GM21390 (cell line): Measurements from ENCODE around the gene CD58.

Experiments
- ATAC-seq: cut with Tn5 transposase; IDR thresholded peaks from one replicate; pipeline ENCODE4 v1.9.1; 2021; ENCODE audit not compliant: unreplicated experiment

CD58 gene

DNA sequence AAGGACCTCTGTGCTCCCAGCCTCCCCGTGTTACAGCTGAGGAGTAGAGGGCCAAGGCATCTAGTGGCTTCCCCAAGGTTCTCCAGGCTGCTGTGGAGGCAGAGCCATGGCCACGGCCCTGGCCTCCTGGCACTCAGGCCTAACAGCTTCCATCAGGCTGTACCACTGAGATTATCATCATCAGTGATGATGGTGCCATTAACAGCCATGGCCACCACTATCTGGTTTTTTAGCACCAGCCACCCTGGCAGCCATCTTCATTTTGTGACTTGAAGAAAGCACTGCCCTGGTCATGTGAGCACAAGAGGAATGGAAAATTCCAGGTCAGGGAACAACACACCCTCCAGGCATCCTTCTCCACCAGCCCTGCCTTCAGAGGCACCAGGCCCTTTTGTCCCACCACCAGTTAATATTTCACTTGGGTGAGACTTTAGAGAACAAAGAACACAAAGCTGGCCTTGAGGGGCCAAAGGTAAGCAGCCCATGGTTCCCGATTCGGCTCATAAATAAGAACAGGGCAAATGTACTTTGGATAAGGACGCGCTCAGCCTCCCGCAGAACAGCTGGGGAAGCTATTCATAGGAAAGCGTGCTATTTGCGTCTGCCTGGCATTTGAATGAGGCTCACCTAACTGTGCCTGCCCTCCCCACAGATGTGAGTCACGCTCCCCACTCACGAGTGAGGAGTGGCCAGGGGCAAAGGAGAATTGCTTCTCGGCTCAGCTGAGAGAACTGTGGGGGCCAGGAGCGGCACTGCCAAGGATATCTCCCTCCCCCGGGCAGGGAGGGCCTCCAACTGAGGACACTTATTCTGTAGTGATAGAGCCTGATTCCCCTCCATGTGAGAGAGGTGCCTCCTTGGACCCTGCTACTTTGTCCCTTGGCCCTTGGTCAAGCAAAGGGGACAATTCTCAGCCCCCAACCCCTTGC, 95.6 kb downstream of the CD58 start:
- no peak for ATAC-seq

DNA sequence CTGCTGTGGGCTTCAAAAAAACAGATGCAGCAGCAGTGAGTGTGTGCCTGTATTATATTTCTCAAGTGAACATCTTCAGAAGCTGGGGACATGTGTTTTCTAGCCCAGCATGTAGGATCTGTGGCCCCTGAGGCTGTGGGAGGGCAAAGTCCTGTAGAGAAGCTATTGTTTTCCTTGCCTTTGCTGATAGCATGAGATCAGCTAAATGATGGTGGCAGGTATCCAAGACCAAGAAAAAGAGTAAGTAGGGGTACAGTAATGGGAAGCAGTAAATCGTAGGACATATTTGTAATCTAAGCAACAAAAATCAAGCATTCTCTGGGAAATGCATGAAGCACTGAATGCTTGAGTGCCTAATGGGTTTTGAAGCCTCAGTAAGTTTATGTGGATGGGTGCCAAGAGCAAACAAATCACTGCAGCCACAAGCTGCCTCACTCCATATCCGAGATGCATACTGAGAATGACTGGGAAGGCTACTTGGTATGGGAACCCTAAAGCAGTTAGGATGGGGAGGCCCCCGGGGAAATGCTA, 98.3 kb downstream of the CD58 start:
- ATAC-seq: no peak

DNA sequence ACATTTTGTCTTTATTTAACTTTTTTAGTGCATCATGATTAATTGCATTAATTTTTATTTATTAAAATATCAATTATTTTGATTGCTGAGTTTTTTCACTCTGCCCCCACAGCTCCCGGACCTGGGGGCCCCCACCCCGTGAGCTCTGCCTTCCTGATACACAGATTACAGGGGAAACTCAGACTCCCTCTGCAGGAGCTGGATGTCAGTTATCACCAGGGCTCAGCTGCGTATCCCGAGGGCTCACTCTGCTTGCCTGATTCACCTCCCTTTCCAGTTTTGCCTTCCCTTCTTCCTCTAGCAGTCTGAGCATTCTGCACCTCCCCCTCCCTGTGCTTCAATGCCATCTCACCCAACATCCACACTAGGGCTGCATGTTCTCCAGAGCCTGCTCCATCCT, 99.6 kb downstream of the CD58 start:
- no peak for ATAC-seq

DNA sequence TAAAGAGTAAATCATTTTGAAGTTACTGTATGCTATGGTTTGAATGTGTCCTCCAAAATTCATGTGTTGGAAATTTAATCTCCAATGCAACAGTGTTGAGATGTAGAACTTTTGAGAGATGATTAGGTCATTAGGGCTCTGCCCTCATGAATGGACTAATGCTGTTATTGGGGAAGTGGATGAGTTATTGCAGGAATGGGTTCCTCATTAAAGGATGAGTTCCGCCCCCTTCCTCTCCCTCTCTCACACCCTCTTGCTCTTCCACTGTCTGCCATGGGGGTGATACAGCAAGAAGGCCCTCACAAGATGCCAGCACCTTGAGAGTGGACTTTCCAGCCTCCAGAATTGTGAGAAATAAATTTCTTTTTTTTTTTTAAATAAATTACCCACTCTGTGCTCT, 100.2 kb downstream of the CD58 start:
- ATAC-seq: no peak

DNA sequence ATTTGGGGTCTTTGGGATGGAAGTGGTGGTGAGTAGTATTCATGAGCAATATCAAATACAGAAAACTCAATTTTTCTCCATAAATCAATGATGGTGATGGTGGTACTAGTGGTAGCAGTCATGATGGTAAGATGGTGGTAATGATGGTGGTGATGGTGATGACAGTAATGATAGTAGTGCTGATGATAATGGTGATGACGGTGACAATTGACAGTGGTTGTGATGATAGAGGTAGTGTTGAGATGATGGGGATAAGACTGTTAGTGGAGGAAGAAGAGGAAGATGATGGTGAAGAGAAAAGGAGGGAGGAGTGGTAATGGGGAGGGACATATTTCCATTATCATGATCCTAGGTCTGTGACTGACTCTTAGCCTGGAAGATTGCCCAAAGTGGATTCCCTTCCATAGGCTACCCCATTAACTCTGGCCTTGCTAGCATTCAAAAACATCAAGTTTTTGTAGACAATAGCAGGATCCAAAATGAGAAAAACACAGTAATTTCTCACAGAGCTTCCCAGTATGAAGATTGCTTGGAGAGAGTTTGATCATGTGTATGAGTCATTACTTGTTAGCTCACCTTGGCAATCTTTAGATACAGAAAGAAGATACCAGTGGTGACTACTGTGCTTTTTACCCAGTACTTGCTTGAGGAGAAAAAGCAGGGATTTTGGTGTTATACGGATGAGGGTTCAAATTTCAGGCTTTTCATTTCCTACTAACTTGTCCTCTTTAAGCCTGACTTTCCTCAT, 103.8 kb downstream of the CD58 start:
- no peak for ATAC-seq

DNA sequence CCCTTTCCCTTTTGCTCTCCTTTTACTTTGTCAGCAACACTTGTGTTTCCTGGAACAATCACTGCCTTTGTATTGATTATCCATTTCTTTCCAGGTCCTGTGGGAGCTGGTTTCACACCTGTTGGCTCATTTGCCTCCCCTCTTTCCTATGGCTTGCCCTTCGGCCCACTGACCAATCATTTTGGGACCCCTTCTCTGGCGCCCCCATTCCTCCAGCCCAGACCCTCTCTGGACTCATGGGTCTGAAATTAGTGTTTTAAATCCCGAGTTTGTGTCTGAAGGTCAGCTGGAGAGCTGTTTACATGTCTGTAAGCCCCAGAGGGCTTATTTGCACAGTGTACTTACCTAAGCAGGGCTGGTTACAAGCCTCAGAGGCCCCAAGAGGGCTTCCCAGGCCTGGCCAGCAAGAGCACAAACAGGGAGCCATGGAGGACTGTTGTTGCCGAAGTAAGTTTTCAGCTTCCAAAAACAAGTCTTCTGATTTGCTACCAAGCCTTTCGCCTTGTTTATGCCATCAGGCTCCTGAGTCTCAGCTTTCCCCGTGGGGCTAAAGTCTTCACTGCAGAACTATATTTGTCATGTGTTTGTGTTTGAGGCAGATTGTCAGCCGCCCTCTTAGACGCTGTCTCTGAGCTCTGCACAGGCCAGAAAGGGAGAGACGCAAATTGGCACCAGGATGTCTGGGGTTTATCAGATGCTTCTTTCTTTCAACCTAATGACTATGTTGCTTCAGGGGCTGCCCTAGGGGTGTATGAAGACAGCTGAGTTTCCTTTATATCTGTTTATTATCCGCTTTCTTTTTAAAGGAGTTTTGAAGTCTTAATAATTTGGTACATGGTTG, 104.8 kb downstream of the CD58 start:
- ATAC-seq: no peak

DNA sequence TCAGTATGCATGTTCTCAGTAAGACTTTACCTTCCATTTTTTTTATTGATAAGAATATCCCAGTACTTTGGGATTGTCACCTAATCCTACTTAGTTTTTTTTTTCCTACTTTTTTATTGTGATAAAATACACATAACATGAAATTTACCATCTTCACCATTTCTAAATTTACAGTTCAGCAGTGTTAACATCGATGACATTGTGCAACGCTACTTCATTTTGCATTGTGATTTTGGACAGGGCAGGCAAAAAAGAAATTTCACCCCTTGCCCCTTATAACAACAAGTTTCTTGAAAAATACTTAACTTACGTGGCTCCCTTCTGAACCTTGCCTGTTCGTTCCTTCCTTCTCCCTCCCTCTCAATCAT, 105.4 kb downstream of the CD58 start:
- ATAC-seq: no peak
